Mononuclear cell (primary cell): Measurements from ENCODE around the gene ZNF521. TPM values are rescaled to one million over a fixed set of nuclear protein-coding genes. Genes with fewer than 3 reads are reported as not detected.
"Not testable (repeated sequence)": the region's sequence is repeated elsewhere in the genome, so short reads cannot be mapped to it uniquely, and the experiment has no call there.

Experiments used
- H3K27me3 ChIP-seq: 2 replicates; pipeline ENCODE4 v1.6.0; 2011; ENCODE audit warnings: low read length, control low read depth; ENCODE audit not compliant: insufficient read depth
- H3K4me1 ChIP-seq: 2 replicates; pipeline ENCODE4 v1.5.1; 2011; ENCODE audit warnings: mild to moderate bottlenecking, low read length, control low read depth; ENCODE audit not compliant: insufficient read depth
- H3K4me3 ChIP-seq: 2 replicates; pipeline ENCODE4 v1.5.1; 2011; ENCODE audit warnings: mild to moderate bottlenecking, low read length, moderate library complexity
- H3K9me3 ChIP-seq: 2 replicates; pipeline ENCODE4 v1.5.1; 2011; ENCODE audit warnings: low read depth, mild to moderate bottlenecking, control low read depth, low read length
- total RNA-seq: library from RNA; depleted of rRNA; stranded (reverse); fragments of >200 nt; gene quantifications from one replicate; pipeline ENCODE4 v1.2.3, GENCODE V29; 2012

ZNF521 gene
- total RNA-seq, 1 donor: 1.0 TPM

DNA sequence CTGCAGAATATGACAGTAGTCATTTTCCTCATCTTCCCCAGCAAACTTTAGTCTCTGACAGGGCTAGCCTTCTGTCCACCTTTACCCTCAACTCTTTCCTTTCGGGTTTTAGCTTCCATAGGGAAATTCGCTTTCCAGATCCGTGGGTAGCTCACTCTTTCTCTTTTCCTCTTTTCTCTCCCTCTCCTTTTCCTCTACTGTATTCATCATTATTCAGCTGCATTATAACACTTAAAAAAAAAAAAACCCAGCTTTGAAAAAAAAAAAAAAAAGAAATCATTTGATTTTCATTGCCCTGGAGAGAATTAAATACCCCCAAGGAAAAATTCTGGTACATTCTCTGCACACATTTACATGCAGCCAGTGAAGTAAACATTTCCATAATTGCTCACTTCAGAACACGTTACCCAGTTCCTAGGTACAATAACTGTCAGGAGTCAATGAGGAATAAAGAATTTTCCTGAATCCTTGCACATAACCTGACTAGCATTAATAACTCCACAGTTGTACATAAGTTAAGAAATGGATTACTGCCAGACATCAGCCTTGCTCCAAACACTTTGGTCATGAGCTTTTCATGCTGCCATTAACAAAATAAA is 63.5 kb downstream of the ZNF521 start:
- H3K4me3 ChIP-seq: no peak overlapping the region
- H3K4me1 ChIP-seq: peaks cover 10% of the 10 kb centered on the region
- no peaks in the 10 kb centered on the region for H3K9me3 ChIP-seq
- no peaks in the 10 kb centered on the region for H3K27me3 ChIP-seq

DNA sequence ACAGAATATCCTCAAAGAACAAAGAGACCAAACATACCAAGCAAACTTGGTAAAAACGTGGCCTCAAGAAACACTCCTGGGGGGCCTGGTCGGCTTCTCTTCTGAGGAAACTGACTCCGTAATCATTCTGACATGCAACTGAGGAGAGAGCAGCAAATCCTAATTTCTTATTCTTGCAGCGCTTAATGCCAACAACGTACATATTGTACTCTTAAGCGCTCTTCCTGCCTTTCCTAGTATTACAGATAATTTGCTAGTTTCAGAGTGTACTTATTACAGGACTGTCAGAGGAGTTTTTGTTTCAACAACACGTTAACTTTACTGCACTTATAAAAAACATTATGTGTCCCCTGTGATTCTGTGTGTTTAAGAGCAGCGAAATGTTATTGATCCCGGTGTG is 64.9 kb downstream of the ZNF521 start:
- H3K4me1 ChIP-seq: peaks cover 12% of the 10 kb centered on the region
- H3K27me3 ChIP-seq: no peaks in the 10 kb centered on the region
- H3K9me3 ChIP-seq: no peaks in the 10 kb centered on the region
- H3K4me3 ChIP-seq: no peak overlapping the region

DNA sequence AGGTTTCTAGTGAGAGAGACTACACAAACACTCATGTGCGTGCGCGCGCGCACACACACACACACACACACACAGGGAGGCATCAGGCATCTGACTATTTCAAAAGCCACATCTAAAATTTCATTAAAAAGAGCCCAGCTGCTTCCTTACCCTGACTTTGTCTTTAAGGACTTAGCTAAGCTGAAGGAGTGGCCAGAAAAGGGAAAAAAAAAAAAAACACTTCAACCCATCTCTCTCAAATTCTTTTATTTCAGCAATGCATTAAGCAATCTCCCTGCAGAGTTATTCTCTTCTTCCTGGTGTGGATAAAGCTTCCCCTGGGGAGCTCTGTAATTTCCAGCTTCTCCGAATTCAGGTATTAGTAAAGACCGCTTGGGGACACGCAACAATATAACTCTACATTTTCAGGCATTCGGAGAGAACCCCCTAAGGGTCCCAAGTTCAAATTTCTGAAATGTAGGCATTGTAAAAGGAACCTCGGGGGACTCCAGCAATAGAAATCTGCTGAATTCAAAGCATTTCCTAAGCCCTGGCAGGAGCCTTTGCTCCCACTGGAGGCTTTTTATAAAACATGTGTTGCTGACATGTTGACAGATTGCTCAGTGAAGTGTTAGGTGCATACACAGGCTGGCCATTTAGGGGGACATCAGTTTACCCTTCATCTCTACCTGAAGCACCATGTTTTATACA is 67.0 kb downstream of the ZNF521 start:
- Histone ChIP-seq H3K4me1 (peaks cover 14% of the 10 kb centered on the region), H3K9me3 (no peaks in the 10 kb centered on the region), H3K27me3 (no peaks in the 10 kb centered on the region), H3K4me3 (no peak overlapping the region)

DNA sequence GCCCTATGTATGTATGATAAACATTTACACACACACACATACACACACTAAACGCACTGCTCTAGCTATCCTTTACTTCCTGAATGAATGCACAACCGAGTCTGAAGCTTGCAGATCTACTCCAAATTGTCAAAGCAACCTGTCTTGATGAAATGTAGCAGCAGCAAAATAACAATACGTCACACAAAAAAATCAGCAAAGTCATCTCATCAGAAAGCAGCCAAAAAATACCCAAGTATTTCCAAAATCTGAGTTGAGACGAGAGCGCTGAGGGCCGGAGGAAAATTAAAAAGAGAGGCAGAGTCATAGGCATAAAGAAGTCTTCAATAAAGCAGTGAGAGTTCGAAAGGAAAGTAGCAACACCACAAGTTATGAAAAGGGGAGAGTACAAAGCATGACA is 67.7 kb downstream of the ZNF521 start:
- H3K4me1 ChIP-seq: peaks cover 14% of the 10 kb centered on the region
- H3K4me3 ChIP-seq: no peak overlapping the region
- no peaks in the 10 kb centered on the region for H3K9me3 ChIP-seq
- no peaks in the 10 kb centered on the region for H3K27me3 ChIP-seq

DNA sequence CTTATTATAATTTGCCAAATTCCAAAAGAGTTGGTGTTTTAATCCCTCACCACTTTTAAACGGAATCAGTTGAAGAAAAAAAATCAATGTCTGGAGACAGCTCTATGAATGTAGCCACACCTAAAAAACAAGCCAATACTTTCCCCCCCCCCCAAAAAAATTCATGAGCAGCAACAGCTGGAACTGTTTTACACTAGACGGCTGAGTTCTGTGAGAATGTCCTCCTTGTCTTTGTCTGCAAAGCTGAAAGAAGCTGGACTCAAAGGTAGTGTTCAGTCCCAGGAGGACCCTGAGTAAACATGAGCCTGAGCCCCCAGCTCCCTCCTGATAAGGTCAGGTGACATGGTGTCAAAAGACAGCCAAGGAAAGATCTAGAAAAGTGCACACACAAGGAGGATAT is 68.2 kb downstream of the ZNF521 start:
- Histone ChIP-seq H3K27me3 (no peaks in the 10 kb centered on the region), H3K9me3 (no peaks in the 10 kb centered on the region), H3K4me1 (peaks cover 14% of the 10 kb centered on the region), H3K4me3 (no peak overlapping the region)

DNA sequence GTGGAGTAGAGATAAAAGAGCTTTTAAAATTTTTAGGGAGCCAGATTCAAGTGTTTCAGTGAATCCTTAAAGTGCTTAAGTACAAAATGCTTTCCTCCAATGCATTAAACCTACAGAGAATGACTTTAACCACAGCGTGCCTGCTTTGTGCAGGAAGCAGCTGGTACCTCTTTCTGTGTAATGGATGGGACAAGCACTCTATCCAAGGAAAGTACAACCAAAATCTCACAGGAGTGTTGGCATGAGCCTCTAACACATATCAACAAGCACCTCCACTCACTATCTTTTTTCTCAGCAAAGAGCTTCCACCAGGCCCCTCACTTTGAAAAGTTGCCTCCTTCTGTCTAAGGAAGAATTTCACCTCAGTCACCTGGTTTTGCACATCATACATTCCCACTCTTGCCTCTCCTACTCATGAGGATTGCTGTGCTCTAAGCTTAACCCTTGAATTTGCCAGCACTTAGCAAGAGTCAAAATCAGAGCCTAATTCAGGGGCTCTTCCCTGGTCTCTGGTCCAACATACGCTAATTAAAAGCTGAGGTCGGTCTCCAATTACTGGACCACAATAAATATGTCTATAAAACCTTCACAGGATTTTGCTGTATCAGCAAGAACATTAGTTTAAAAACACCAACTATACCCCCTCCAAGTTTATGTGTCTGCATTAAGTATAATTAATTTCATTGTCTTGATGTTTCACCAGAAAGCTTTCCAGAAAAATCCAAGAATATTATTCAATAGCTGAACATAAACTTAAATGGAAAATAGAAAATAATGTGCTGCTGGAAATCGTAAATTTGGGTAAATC is 68.9 kb downstream of the ZNF521 start:
- H3K27me3 ChIP-seq: no peaks in the 10 kb centered on the region
- H3K4me1 ChIP-seq: peaks cover 14% of the 10 kb centered on the region
- H3K9me3 ChIP-seq: no peaks in the 10 kb centered on the region
- H3K4me3 ChIP-seq: no peak overlapping the region

DNA sequence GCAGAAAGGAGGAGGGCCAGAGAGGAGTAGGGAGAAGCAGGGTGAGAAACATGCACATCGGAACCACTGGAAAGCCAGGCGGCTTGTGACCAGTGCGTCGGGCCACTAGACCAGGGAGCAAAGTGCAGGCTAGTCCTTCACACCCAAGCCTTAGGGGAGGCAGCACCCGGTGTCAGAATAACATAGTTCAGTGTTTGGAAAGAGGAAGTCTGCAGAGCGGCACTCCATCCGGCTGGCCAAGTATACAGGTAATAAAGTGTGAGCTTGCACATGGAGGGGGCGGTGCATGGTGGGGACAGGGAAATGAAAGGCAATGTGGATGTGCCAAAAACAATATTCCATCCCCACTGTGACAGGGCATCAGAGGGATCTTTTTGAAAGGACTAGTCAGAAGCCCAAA is 69.7 kb downstream of the ZNF521 start:
- peaks cover 14% of the 10 kb centered on the region for H3K4me1 ChIP-seq
- H3K9me3 ChIP-seq: no peaks in the 10 kb centered on the region
- no peak overlapping the region for H3K4me3 ChIP-seq
- no peaks in the 10 kb centered on the region for H3K27me3 ChIP-seq

DNA sequence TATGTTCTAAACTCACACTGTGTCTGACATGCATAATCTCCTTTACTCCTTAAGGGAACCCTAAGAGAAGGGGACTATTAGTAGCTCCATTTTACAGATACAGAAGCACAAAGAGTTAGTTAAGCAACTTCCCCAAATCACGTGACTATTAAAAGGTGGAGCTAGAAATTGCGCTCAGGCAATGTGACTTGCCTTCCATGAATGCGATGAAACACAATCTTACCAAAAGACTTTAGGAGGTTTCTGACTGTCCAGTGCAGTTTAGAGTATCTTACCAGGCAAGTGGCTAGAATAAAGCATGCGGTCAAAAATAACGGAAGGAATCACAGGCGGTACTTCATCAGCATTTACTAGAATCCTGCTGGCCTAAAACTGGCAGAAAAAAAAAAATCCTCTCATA is 70.4 kb downstream of the ZNF521 start:
- H3K27me3 ChIP-seq: no peaks in the 10 kb centered on the region
- H3K4me3 ChIP-seq: no peak overlapping the region
- H3K4me1 ChIP-seq: peaks cover 14% of the 10 kb centered on the region
- H3K9me3 ChIP-seq: no peaks in the 10 kb centered on the region

DNA sequence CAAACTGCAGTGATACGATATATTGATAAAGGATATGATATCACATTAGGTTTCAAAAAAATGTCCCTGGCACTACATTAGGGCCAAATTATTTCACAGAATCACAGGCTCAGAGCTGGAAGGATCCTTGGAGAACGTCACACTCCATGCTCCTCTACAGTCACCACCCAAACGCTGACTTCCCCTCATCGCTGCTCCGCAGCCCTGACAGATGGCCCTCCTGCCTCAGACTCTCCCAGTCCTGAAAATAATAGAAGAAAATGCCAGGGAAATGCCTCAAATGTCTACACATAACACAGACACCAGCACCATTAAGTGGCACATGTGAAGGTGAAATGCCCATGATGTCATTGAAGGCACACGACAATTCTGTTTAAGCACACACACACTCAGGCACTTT is 72.0 kb downstream of the ZNF521 start:
- H3K9me3 ChIP-seq: no peaks in the 10 kb centered on the region
- peaks cover 12% of the 10 kb centered on the region for H3K4me1 ChIP-seq
- H3K27me3 ChIP-seq: no peaks in the 10 kb centered on the region
- H3K4me3 ChIP-seq: no peak overlapping the region

DNA sequence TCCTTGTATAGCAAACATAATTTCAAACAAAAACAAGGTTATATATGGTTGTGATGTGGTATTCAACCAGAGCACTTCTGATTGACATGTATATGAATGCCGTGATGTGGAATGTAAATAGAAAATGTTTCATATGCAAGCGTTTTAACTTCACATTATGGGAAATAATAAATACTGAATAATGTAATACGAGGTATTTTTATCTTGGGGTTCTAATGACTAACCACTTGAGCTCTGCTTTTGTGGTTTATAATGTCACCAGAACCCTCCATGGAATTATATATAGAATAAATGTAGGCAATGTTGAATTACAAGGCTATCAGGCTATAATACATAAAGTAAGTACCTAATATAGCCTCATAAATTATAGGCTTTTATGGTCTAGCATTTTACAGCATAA is 72.4 kb downstream of the ZNF521 start:
- H3K9me3 ChIP-seq: no peaks in the 10 kb centered on the region
- H3K4me1 ChIP-seq: peaks cover 8% of the 10 kb centered on the region
- no peak overlapping the region for H3K4me3 ChIP-seq
- H3K27me3 ChIP-seq: no peaks in the 10 kb centered on the region

DNA sequence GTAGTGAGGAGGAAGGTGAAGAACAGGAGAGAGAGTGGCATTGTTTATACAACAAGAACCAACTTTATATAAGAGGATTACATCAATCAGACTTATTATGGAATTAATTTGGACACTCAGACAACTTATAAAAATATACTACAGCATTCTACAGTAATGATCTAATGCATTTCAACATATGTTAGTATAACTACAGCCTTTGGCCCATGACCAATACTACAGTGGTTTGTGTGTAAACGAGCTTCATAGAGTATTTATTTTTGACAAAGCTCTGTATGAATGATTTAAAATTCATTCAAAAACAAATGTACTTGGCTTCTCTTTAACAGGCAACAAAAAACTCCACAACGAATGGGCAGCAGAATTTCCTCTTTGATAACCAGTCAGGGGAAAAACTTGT is 72.8 kb downstream of the ZNF521 start:
- no peak overlapping the region for H3K4me3 ChIP-seq

DNA sequence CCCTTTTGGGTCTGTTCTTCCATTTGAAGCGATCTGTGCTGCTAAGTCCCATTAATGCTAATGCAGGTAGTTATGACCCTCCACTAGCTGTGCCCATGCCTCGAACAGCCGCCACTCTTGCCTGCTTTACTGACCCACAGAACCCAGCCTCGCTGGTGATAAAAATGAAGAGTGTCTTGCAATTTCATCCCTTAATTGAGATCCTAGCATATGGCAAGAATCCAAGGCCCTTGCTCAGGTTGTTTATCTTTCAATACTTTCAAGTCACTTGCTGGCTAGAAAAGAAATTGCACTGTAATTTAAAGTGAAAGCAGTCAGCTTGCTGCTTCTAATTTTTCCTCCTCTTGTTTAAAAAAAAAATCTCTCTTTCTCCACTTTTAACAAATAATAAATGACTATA is 73.6 kb downstream of the ZNF521 start:
- Histone ChIP-seq H3K27me3 (no peaks in the 10 kb centered on the region), H3K4me3 (no peak overlapping the region), H3K4me1 (peaks cover 4% of the 10 kb centered on the region), H3K9me3 (no peaks in the 10 kb centered on the region)

More for the DNA sequence above, 72.8 kb downstream of the ZNF521 start:
- H3K27me3 ChIP-seq: no peaks in the 10 kb centered on the region
- H3K4me1 ChIP-seq: peaks cover 4% of the 10 kb centered on the region
- H3K9me3 ChIP-seq: no peaks in the 10 kb centered on the region

DNA sequence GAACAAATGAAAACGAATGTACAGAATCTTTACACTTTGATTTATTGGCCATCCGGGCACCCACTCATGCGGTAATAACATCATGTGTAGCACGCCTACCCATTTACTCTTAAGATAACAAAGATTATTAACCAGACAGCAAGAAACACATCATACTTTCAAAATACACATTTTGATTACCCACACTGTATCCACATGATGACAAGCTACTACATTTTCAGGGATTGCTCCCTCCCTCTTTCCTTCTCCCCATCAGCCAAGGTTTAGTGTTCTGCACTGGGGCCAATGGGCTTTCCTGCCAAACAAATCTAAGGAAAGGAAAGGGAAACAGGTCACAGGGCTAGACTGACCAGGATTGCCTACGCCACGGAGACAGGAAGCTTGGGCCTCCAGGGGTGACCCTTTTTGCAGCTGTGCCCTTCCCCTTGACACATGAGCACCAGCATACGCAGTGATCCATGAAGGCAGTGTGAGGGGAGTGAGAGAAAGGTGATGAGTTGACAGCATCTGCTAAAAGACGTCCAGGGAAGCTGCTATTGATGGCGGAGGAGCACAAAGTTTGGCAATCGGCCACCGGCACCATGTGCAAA is 76.5 kb downstream of the ZNF521 start:
- Histone ChIP-seq H3K4me1 (no peaks in the 10 kb centered on the region), H3K9me3 (no peaks in the 10 kb centered on the region), H3K4me3 (no peak overlapping the region), H3K27me3 (no peaks in the 10 kb centered on the region)

DNA sequence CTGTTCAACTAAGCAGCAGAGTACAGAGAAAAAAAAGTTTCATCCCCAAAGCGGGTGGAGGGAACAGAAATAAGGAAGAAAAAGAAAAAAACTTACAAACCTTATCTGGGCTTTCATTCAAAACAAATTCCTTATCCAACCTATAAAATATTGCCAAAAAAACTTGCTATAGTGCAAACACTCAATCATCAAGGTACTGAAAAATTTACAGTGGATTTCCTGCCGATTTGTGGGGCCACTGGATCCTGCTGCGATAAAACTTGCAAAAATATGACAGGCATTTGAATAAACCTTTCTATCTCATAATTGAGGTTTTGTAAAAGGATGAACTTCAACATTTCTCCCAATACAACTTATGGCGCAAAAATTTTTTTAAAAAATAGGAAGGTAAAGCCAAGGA is 77.0 kb downstream of the ZNF521 start:
- H3K27me3 ChIP-seq: no peaks in the 10 kb centered on the region
- no peak overlapping the region for H3K4me3 ChIP-seq
- H3K9me3 ChIP-seq: no peaks in the 10 kb centered on the region
- no peaks in the 10 kb centered on the region for H3K4me1 ChIP-seq

DNA sequence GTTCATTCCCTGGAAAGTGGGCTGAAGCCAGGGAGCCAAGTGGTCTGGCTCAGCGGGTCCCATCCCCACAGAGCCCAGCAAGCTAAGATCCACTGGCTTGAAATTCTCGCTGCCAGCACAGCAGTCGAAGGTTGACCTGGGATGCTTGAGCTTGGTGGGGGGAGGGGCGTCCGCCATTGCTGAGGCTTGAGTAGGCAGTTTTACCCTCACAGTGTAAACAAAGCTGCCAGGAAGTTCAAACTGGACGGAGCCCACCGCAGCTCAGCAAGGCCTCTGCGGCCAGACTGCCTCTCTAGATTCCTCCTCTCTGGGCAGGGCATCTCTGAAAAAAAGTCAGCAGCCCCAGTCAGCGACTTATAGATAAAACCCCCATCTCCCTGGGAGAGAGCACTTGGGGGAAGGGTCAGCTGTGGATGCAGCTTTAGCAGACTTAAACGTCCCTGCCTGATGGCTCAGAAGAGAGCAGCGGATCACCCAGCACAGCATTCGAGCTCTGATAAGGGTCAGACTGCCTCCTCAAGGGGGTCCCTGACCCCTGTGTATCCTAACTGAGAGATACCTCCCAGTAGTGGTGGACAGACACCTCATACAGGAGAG is 84.9 kb downstream of the ZNF521 start:
- H3K27me3 ChIP-seq, H3K4me3 ChIP-seq, H3K9me3 ChIP-seq, H3K4me1 ChIP-seq: not testable (repeated sequence)
